ENCODE data around the gene KLHL26.

Gene KLHL26

DNA sequence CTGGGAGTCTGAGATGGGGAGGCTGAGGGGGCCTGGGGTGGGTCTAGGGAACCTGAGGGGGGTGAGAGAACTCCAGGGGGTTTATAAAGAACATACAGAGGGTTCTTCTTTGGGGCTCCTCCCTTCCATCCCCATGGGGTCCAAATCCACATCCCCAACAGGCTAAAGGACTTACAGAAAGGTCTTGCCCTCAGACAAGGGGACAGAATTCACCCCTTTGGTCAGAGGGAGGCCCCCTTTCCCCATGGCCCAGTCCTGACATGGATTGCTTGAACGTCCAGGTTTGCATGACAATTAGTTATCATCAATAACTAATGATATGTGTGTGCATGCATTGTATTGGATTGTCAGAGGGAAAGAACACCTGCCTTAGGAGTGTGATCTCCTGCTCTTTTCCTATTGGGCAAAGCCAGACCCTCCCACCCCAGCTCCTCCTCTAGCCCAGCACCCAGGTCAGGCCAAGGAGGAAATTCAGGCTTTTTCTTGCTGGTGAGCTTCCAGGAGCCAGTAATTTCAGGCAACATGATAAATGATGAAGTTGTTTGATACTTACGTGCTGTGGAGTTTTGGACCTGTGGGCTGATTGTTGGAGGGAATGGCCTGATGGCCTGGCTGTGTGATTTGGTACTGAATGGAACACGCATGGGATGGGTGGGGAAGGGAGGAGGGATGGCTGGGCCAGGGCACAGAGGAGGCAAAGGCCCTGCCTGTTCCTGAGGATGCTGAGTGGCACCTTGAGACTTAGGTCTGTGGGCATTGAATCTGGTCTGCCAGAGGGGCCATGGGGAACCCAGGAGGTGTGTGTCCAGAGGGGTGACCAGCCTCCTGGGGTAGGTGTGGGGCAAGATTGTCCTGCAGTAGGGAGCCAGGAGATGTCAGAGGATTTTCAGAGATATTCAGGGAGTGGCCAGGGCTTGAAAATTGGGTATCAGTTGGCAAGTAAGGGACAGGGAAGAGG is 1.1 kb downstream of the KLHL26 start (continued):
- TF ChIP-seq ZNF146 (tag by site-specific recombination; IDR thresholded peaks at IDR 0.05) (no peak), ZNF571 (tag by site-specific recombination; IDR thresholded peaks at IDR 0.05) (no peak), SP2 (tag by site-specific recombination; IDR thresholded peaks at IDR 0.05) (peak; percentile 71), GLIS1 (tag by site-specific recombination; IDR thresholded peaks at IDR 0.05) (peak; percentile 59), ZNF175 (tag by site-specific recombination; IDR thresholded peaks at IDR 0.05) (no peak), ZSCAN16 (tag by site-specific recombination; IDR thresholded peaks at IDR 0.05) (no peak), KLF16 (tag by site-specific recombination; IDR thresholded peaks at IDR 0.05) (no peak), ZNF600 (tag by site-specific recombination; IDR thresholded peaks at IDR 0.05) (peak; percentile 60), ZNF501 (tag by site-specific recombination; IDR thresholded peaks at IDR 0.05) (no peak), ZBTB17 (tag by site-specific recombination; IDR thresholded peaks at IDR 0.05) (0 out of 2 replicates have a peak, but pooled peaks have one; percentile 28), ZNF548 (tag by site-specific recombination; IDR thresholded peaks at IDR 0.05) (no peak), ZNF155 (tag by site-specific recombination; IDR thresholded peaks at IDR 0.05) (no peak), REPIN1 (tag by site-specific recombination; IDR thresholded peaks at IDR 0.05; ENCODE audit: low read depth) (no peak), ZNF324 (tag by site-specific recombination; IDR thresholded peaks at IDR 0.05) (no peak), BCL11B (tag by site-specific recombination; IDR thresholded peaks at IDR 0.05; ENCODE audit: low read depth) (no peak), ZNF830 (tag by site-specific recombination; IDR thresholded peaks at IDR 0.05; ENCODE audit: low read depth) (no peak), YY2 (tag by site-specific recombination; IDR thresholded peaks at IDR 0.05) (no peak), ZXDB (tag by site-specific recombination; IDR thresholded peaks at IDR 0.05) (no peak), TRIM28 (IDR thresholded peaks at IDR 0.05; ENCODE audit: borderline replicate concordance, low read length) (no peak), ZNF707 (tag by site-specific recombination; IDR thresholded peaks at IDR 0.05) (no peak), MEIS1 (CRISPR knock-in tag; IDR thresholded peaks at IDR 0.05; ENCODE audit: borderline replicate concordance) (no peak), ZNF433 (tag by site-specific recombination; IDR thresholded peaks at IDR 0.05; ENCODE audit: low read depth) (no peak), ZNF140 (tag by site-specific recombination; IDR thresholded peaks at IDR 0.05) (no peak)
- TF ChIP-seq, protein P1, sequence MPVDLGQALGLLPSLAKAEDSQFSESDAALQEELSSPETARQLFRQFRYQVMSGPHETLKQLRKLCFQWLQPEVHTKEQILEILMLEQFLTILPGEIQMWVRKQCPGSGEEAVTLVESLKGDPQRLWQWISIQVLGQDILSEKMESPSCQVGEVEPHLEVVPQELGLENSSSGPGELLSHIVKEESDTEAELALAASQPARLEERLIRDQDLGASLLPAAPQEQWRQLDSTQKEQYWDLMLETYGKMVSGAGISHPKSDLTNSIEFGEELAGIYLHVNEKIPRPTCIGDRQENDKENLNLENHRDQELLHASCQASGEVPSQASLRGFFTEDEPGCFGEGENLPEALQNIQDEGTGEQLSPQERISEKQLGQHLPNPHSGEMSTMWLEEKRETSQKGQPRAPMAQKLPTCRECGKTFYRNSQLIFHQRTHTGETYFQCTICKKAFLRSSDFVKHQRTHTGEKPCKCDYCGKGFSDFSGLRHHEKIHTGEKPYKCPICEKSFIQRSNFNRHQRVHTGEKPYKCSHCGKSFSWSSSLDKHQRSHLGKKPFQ (tag by site-specific recombination; IDR thresholded peaks at IDR 0.05): no peak
- TF ChIP-seq, protein P2, sequence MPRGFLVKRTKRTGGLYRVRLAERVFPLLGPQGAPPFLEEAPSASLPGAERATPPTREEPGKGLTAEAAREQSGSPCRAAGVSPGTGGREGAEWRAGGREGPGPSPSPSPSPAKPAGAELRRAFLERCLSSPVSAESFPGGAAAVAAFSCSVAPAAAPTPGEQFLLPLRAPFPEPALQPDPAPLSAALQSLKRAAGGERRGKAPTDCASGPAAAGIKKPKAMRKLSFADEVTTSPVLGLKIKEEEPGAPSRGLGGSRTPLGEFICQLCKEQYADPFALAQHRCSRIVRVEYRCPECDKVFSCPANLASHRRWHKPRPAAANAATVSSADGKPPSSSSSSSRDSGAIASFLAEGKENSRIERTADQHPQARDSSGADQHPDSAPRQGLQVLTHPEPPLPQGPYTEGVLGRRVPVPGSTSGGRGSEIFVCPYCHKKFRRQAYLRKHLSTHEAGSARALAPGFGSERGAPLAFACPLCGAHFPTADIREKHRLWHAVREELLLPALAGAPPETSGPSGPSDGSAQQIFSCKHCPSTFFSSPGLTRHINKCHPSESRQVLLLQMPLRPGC (tag by site-specific recombination; IDR thresholded peaks at IDR 0.05): no peak
- TF ChIP-seq, protein P3, sequence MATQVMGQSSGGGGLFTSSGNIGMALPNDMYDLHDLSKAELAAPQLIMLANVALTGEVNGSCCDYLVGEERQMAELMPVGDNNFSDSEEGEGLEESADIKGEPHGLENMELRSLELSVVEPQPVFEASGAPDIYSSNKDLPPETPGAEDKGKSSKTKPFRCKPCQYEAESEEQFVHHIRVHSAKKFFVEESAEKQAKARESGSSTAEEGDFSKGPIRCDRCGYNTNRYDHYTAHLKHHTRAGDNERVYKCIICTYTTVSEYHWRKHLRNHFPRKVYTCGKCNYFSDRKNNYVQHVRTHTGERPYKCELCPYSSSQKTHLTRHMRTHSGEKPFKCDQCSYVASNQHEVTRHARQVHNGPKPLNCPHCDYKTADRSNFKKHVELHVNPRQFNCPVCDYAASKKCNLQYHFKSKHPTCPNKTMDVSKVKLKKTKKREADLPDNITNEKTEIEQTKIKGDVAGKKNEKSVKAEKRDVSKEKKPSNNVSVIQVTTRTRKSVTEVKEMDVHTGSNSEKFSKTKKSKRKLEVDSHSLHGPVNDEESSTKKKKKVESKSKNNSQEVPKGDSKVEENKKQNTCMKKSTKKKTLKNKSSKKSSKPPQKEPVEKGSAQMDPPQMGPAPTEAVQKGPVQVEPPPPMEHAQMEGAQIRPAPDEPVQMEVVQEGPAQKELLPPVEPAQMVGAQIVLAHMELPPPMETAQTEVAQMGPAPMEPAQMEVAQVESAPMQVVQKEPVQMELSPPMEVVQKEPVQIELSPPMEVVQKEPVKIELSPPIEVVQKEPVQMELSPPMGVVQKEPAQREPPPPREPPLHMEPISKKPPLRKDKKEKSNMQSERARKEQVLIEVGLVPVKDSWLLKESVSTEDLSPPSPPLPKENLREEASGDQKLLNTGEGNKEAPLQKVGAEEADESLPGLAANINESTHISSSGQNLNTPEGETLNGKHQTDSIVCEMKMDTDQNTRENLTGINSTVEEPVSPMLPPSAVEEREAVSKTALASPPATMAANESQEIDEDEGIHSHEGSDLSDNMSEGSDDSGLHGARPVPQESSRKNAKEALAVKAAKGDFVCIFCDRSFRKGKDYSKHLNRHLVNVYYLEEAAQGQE (tag by site-specific recombination; IDR thresholded peaks at IDR 0.05): no peak
- TF ChIP-seq, protein P4, sequence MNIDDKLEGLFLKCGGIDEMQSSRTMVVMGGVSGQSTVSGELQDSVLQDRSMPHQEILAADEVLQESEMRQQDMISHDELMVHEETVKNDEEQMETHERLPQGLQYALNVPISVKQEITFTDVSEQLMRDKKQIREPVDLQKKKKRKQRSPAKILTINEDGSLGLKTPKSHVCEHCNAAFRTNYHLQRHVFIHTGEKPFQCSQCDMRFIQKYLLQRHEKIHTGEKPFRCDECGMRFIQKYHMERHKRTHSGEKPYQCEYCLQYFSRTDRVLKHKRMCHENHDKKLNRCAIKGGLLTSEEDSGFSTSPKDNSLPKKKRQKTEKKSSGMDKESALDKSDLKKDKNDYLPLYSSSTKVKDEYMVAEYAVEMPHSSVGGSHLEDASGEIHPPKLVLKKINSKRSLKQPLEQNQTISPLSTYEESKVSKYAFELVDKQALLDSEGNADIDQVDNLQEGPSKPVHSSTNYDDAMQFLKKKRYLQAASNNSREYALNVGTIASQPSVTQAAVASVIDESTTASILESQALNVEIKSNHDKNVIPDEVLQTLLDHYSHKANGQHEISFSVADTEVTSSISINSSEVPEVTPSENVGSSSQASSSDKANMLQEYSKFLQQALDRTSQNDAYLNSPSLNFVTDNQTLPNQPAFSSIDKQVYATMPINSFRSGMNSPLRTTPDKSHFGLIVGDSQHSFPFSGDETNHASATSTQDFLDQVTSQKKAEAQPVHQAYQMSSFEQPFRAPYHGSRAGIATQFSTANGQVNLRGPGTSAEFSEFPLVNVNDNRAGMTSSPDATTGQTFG (tag by site-specific recombination; IDR thresholded peaks at IDR 0.05; ENCODE audit: borderline replicate concordance): no peak
- TF ChIP-seq, protein P5, sequence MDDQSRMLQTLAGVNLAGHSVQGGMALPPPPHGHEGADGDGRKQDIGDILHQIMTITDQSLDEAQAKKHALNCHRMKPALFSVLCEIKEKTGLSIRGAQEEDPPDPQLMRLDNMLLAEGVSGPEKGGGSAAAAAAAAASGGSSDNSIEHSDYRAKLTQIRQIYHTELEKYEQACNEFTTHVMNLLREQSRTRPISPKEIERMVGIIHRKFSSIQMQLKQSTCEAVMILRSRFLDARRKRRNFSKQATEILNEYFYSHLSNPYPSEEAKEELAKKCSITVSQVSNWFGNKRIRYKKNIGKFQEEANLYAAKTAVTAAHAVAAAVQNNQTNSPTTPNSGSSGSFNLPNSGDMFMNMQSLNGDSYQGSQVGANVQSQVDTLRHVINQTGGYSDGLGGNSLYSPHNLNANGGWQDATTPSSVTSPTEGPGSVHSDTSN (CRISPR knock-in tag; IDR thresholded peaks at IDR 0.05): no peak
- TF ChIP-seq, protein P6, sequence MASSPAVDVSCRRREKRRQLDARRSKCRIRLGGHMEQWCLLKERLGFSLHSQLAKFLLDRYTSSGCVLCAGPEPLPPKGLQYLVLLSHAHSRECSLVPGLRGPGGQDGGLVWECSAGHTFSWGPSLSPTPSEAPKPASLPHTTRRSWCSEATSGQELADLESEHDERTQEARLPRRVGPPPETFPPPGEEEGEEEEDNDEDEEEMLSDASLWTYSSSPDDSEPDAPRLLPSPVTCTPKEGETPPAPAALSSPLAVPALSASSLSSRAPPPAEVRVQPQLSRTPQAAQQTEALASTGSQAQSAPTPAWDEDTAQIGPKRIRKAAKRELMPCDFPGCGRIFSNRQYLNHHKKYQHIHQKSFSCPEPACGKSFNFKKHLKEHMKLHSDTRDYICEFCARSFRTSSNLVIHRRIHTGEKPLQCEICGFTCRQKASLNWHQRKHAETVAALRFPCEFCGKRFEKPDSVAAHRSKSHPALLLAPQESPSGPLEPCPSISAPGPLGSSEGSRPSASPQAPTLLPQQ (tag by site-specific recombination; IDR thresholded peaks at IDR 0.05): no peak

All from HEK293 (cell line).